H1 (cell line): ENCODE results near the gene TRAF3. TPM values are rescaled to one million over a fixed set of nuclear protein-coding genes. Genes with fewer than 3 reads are reported as not detected.

ENCODE experiments used
- EZH2 ChIP-seq: fragments of 200-600 bp; sonication (generic); IDR thresholded peaks from 2 replicates; pipeline ENCODE4 v1.7.1; 2012; ENCODE audit warnings: low read depth, mild to moderate bottlenecking, moderate library complexity, low read length, inconsistent platforms; ENCODE audit not compliant: severe bottlenecking
- GTF2F1 ChIP-seq: IDR thresholded peaks from 2 replicates; pipeline ENCODE4 v1.6.1; 2012; ENCODE audit warnings: low read depth, low read length, improper control_type of control experiment, borderline replicate concordance
- JUND ChIP-seq: IDR thresholded peaks from 2 replicates; pipeline ENCODE4 v1.6.1; 2011; ENCODE audit warnings: mild to moderate bottlenecking, improper control_type of control experiment, low read length
- POLR2A ChIP-seq, 2 experiments: IDR thresholded peaks; 1 replicate in 1 of 2; 2 replicates in 1 of 2; pipeline ENCODE4 v1.6.1; 2011; ENCODE audit warnings: low read depth in 2 of 2, low read length in 2 of 2, mild to moderate bottlenecking in 2 of 2; ENCODE audit errors: control extremely low read depth in 1 of 2
- POLR2AphosphoS5 ChIP-seq: IDR thresholded peaks from 2 replicates; pipeline ENCODE4 v1.6.1; 2011; ENCODE audit warnings: low read depth, low read length
- POU5F1 ChIP-seq: IDR thresholded peaks from 2 replicates; pipeline ENCODE4 v1.6.1; 2011; ENCODE audit warnings: low read depth, mild to moderate bottlenecking, low read length, moderate library complexity
- TCF12 ChIP-seq: IDR thresholded peaks from 2 replicates; pipeline ENCODE4 v1.6.1; 2011; ENCODE audit warnings: low read depth, mild to moderate bottlenecking, low read length
- TEAD4 ChIP-seq: IDR thresholded peaks from 2 replicates; pipeline ENCODE4 v1.6.1; 2012; ENCODE audit warnings: low read depth, low read length, inconsistent platforms, mixed read lengths
- polyA plus RNA-seq, 7 experiments: library from polyadenylated mRNA; depleted of rRNA in 3 of 7; stranded (reverse) in 5 of 7; unstranded in 2 of 7; fragments of >200 nt in 5 of 7; fragments of 200-250 nt in 2 of 7; gene quantifications; 1 replicate in 5 of 7; 2 replicates in 1 of 7; 4 replicates in 1 of 7; pipeline versions ENCODE4 v1.2.1 to v1.2.3, GENCODE V29; 2011 to 2013; ENCODE audit warnings: missing spikeins in 2 of 7, mixed read lengths in 2 of 7
- total RNA-seq: library from RNA; stranded (reverse); fragmentation: NEBNext Ultra II Directional; extraction: Animal tissue kit (Norgen Biotek cat#: 25700); gene quantifications from 2 replicates; pipeline ENCODE4 v1.2.1, GENCODE V29; 2021
- TF ChIP-seq, protein P1 (sequence below): fragments of 300-600 bp; sonication (generic); IDR thresholded peaks from 2 replicates; pipeline ENCODE4 v1.7.1; 2012; ENCODE audit warnings: low read length, moderate library complexity, mild to moderate bottlenecking, inconsistent platforms; ENCODE audit not compliant: insufficient replicate concordance
- TF ChIP-seq, protein P2 (sequence below): IDR thresholded peaks from 2 replicates; pipeline ENCODE4 v1.6.1; 2011; ENCODE audit warnings: low read depth, mild to moderate bottlenecking, low read length; ENCODE audit not compliant: insufficient read depth

Gene TRAF3
- total and polyA plus RNA-seq, 2 of the 8 experiments (the other 6 are each of a cell fraction or from before 2014, with no cell fraction given) = 5.8 to 12.1 TPM

DNA sequence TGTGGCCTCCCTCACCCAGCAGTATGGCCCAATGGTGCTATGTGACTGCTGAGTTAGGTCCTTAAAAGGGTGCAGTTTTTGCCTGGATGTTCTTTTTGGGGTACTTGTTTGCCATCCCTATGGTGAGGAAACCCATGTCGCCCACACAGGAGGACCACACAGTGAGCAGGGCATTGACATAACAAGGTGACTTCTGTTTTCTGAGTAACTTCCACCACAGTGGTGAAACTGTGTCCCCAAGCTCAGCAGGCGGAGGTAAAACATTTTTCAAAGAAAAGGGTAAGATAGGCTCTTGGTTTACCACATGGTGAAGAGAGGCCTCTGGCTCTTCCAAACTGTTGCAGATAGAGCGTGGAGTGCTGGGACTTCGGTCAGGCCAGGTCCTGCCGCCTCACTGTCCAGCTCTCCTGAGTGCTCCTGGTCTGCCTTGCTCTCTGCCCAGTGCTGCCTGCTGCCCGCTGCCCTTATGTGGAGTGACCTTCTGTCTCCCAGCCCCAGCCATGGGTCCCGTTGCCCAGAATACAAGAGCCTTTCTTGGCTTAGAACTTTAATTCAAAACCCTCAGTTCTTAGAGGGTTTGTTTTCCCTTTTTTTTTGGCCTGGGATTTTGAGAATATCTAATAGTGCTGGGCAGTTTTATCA is 54.0 kb downstream of the TRAF3 start (continued):
- TF ChIP-seq, protein P1, sequence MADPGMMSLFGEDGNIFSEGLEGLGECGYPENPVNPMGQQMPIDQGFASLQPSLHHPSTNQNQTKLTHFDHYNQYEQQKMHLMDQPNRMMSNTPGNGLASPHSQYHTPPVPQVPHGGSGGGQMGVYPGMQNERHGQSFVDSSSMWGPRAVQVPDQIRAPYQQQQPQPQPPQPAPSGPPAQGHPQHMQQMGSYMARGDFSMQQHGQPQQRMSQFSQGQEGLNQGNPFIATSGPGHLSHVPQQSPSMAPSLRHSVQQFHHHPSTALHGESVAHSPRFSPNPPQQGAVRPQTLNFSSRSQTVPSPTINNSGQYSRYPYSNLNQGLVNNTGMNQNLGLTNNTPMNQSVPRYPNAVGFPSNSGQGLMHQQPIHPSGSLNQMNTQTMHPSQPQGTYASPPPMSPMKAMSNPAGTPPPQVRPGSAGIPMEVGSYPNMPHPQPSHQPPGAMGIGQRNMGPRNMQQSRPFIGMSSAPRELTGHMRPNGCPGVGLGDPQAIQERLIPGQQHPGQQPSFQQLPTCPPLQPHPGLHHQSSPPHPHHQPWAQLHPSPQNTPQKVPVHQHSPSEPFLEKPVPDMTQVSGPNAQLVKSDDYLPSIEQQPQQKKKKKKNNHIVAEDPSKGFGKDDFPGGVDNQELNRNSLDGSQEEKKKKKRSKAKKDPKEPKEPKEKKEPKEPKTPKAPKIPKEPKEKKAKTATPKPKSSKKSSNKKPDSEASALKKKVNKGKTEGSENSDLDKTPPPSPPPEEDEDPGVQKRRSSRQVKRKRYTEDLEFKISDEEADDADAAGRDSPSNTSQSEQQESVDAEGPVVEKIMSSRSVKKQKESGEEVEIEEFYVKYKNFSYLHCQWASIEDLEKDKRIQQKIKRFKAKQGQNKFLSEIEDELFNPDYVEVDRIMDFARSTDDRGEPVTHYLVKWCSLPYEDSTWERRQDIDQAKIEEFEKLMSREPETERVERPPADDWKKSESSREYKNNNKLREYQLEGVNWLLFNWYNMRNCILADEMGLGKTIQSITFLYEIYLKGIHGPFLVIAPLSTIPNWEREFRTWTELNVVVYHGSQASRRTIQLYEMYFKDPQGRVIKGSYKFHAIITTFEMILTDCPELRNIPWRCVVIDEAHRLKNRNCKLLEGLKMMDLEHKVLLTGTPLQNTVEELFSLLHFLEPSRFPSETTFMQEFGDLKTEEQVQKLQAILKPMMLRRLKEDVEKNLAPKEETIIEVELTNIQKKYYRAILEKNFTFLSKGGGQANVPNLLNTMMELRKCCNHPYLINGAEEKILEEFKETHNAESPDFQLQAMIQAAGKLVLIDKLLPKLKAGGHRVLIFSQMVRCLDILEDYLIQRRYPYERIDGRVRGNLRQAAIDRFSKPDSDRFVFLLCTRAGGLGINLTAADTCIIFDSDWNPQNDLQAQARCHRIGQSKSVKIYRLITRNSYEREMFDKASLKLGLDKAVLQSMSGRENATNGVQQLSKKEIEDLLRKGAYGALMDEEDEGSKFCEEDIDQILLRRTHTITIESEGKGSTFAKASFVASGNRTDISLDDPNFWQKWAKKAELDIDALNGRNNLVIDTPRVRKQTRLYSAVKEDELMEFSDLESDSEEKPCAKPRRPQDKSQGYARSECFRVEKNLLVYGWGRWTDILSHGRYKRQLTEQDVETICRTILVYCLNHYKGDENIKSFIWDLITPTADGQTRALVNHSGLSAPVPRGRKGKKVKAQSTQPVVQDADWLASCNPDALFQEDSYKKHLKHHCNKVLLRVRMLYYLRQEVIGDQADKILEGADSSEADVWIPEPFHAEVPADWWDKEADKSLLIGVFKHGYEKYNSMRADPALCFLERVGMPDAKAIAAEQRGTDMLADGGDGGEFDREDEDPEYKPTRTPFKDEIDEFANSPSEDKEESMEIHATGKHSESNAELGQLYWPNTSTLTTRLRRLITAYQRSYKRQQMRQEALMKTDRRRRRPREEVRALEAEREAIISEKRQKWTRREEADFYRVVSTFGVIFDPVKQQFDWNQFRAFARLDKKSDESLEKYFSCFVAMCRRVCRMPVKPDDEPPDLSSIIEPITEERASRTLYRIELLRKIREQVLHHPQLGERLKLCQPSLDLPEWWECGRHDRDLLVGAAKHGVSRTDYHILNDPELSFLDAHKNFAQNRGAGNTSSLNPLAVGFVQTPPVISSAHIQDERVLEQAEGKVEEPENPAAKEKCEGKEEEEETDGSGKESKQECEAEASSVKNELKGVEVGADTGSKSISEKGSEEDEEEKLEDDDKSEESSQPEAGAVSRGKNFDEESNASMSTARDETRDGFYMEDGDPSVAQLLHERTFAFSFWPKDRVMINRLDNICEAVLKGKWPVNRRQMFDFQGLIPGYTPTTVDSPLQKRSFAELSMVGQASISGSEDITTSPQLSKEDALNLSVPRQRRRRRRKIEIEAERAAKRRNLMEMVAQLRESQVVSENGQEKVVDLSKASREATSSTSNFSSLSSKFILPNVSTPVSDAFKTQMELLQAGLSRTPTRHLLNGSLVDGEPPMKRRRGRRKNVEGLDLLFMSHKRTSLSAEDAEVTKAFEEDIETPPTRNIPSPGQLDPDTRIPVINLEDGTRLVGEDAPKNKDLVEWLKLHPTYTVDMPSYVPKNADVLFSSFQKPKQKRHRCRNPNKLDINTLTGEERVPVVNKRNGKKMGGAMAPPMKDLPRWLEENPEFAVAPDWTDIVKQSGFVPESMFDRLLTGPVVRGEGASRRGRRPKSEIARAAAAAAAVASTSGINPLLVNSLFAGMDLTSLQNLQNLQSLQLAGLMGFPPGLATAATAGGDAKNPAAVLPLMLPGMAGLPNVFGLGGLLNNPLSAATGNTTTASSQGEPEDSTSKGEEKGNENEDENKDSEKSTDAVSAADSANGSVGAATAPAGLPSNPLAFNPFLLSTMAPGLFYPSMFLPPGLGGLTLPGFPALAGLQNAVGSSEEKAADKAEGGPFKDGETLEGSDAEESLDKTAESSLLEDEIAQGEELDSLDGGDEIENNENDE = no peak
- TF ChIP-seq GTF2F1 = no peak
- TF ChIP-seq POLR2A (IDR thresholded peaks at IDR 0.05; ENCODE audit: control extremely low read depth in 1 of 2, low read depth in 2 of 2, low read length in 2 of 2) = no peak
- TF ChIP-seq POLR2AphosphoS5 = no peak
- TF ChIP-seq EZH2 = no peak
- no peak for TF ChIP-seq TEAD4
- TF ChIP-seq, protein P2, sequence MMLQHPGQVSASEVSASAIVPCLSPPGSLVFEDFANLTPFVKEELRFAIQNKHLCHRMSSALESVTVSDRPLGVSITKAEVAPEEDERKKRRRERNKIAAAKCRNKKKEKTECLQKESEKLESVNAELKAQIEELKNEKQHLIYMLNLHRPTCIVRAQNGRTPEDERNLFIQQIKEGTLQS = no peak
- no peak for TF ChIP-seq TCF12
- TF ChIP-seq JUND = no peak
- TF ChIP-seq POU5F1 = no peak
